Fibroblast of mammary gland (primary cell): Measurements from ENCODE around the gene CBY2.
A peak's percentile ranks its signal among the peaks of the same experiment; 100 is the strongest.

Experiments used
- DNase-seq: peaks from one replicate; pipeline ENCODE4 v3.0.0-alpha.2; 2010; ENCODE audit warnings: low read depth
- H3K4me3 ChIP-seq: 2 replicates; pipeline ENCODE4 v1.5.1; 2011; ENCODE audit warnings: low read depth, mild to moderate bottlenecking, low read length, moderate library complexity; ENCODE audit not compliant: control insufficient read depth
- TF ChIP-seq, protein P1 (sequence below): conservative IDR thresholded peaks from 2 replicates; pipeline ENCODE4 v1.5.1; 2011; ENCODE audit warnings: low read depth, low read length, inconsistent platforms; ENCODE audit not compliant: control insufficient read depth, insufficient read depth

The CBY2 gene

DNA sequence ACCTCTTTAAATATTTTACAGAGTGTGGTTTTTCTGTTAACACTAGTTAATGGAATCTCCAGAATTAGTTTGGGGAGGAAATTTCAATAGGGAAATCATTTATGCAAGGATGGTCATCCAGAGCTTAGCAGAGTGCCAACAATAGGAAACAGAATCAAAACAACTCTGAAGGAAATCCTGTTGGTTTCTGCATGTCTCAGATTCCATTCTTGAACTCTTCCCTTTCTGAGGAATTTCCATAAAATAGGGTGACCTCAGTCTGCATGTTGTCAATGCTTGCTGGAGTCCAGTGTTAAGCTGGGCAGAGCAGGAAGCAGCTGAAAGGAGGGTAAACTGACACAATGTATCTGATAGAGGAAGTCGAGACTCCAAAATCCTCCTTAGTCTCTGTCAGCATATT, 16.9 kb downstream of the CBY2 start:
- TF ChIP-seq, protein P1, sequence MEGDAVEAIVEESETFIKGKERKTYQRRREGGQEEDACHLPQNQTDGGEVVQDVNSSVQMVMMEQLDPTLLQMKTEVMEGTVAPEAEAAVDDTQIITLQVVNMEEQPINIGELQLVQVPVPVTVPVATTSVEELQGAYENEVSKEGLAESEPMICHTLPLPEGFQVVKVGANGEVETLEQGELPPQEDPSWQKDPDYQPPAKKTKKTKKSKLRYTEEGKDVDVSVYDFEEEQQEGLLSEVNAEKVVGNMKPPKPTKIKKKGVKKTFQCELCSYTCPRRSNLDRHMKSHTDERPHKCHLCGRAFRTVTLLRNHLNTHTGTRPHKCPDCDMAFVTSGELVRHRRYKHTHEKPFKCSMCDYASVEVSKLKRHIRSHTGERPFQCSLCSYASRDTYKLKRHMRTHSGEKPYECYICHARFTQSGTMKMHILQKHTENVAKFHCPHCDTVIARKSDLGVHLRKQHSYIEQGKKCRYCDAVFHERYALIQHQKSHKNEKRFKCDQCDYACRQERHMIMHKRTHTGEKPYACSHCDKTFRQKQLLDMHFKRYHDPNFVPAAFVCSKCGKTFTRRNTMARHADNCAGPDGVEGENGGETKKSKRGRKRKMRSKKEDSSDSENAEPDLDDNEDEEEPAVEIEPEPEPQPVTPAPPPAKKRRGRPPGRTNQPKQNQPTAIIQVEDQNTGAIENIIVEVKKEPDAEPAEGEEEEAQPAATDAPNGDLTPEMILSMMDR, result no peak
- DNase-seq, result no peak

DNA sequence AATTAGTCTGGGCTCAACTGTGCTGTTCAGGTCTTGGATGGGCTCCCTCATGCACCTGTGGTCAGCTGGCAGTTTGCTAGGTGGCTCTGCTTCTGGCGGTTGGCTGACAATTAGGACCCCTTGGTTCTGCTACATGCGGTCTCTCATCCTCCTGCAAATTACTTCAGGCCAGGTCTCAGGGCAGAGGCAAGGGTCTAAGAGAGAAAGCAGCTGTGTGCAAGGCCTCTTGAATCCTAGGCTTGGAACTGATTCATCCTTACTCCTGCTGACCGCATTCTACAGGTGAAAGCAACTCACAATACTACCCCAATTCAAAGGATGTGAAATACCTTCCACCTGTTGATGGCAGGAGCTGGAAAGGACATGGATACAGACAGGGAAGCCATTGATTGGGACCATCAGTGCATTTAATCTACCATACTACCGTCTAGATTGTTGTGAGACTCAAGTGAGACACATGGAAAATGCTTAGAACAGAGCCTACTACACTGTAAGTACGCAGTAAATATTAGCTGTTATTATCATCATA, 19.1 kb downstream of the CBY2 start:
- H3K4me3 ChIP-seq, result no peak overlapping the region
- DNase-seq, result no peak
- TF ChIP-seq, protein P1, result no peak

More for the DNA sequence above, 16.9 kb downstream of the CBY2 start:
- no peak overlapping the region for H3K4me3 ChIP-seq

DNA sequence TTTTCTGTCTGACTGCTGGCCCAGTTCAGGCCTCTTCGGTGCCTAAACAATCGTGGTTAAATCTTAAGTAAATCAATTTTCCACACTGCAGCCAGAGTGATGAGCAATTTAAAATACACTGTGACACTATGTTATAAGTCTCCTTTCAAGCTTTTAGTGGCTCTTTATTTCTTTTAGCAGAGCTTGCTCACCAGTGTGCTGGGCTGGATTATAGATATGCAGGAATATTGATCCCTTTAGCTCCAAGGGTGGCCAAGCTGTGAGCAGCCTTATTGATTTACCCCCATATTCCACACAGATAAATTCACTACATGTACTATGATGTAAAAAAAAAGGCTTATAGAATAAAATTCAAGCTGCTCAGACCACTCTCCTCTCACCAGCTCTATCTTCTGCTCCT, 21.7 kb downstream of the CBY2 start:
- no peak for DNase-seq
- H3K4me3 ChIP-seq, result no peak overlapping the region
- TF ChIP-seq, protein P1, result no peak

DNA sequence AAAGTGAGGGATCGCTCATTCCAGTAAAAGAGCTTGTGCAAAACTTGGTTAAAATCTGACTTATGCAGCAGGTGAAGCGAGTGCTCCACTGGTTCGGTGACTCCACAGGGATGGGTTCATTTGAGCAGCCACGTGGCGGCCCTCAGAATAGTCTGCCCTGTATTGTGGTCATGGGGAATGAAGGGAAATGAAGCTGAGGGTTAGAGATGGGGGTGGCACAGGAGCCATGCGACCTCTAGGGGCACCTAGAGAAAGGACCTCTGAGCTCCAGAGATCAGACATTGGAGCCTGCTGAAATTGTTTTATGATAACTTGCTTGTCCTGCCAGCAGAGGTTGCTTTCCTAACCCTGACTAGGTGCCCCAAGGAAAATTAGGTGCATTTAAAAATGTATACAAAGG, 26.6 kb downstream of the CBY2 start:
- H3K4me3 ChIP-seq, result no peak overlapping the region
- no peak for DNase-seq
- TF ChIP-seq, protein P1, result peak; percentile 3

DNA sequence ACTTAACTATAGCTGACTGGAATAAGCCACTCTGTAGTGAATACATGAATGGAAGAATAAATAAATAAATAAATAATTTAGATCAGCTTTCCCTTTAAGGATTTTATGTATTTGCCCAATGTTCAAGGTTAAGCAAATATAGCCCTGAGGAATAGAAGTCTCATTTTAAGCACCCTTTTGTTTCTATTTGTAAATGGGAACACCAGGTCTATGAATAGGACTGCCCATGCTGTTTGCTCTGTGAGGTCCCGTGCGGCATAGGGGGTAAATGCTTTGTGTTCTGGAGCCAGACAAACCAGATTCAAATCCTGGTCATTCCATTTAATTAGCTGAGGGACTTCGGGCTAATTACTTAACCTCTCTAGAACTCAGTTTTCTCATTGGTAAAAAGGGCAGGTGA, 29.3 kb downstream of the CBY2 start:
- H3K4me3 ChIP-seq, result no peak overlapping the region
- no peak for DNase-seq
- TF ChIP-seq, protein P1, result no peak

DNA sequence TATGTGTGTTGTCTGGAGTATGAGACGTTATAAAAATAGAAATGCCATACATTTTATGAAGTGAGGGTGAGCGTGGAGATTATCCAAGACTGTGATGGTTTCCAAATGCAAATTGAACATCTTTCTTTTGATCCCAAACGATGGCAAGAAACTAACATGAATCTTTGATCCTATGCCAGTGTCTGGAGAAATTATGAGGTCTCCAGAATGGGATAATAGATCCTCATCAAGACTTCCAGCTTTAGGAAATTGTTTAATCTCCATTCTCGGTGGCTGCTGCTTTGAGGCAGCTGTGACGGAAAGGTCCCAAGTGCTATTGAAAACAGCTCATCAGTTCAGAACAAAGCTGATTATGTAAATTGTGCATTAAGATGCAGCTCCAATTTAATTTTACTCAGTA, 30.8 kb downstream of the CBY2 start:
- DNase-seq, result no peak
- TF ChIP-seq, protein P1, result no peak
- H3K4me3 ChIP-seq, result no peak overlapping the region

DNA sequence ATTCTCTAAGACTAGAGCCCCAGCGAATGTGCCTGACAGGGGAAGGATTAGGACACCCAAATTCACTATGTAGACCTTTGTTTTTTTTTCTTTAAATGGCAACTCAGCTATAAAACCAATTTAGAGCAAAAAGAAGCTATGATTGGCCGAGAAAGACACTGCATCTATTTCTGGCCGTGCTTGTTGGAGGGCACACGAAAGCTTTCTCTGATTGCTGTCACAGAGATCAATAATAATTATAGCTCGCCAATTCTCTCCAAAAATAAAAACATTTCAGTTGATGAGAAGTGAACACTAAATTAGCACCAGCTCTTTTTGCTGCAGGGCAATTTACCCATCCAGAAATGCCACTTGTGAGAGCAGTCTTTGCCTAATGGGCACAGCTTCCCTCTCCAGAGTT, 31.2 kb downstream of the CBY2 start:
- no peak overlapping the region for H3K4me3 ChIP-seq
- DNase-seq, result no peak
- TF ChIP-seq, protein P1, result no peak
